PC-9 (cell line): ENCODE data around the gene ATP6V0B. TPM values are rescaled to one million over a fixed set of nuclear protein-coding genes. Genes with fewer than 3 reads are reported as not detected.
A peak's percentile ranks its signal among the peaks of the same experiment; 100 is the strongest.

Experiments used
- BruUV-seq: library from RNA; stranded (reverse); fragments of 400-500 nt; replicated peaks from 2 replicates; lab custom pipeline; 2021; lab: Mats Ljungman, UMichigan
- CTCF ChIA-PET: fragments of 300-600 bp; sonication (Branson Sonifier 250); formaldehyde crosslinking; loops from one replicate; lab custom pipeline; 2022; ENCODE audit warnings: antibody characterized with exemption; lab: Charles Lee
- POLR2A ChIA-PET: fragments of 300-600 bp; sonication (Branson Sonifier 250); formaldehyde crosslinking; loops from one replicate; lab custom pipeline; 2022; ENCODE audit warnings: antibody characterized with exemption; ENCODE audit not compliant: unreplicated experiment; lab: Charles Lee
- DNase-seq, 2 experiments: peaks; one replicate each; pipeline versions ENCODE4 v3.0.0 to v3.0.0-alpha.2; 2015 to 2022; ENCODE audit warnings: mixed read lengths in 1 of 2
- H2AFZ ChIP-seq: fragments of 200-600 bp; sonication (generic); 2 replicates; pipeline ENCODE4 v1.8.1; 2017; ENCODE audit warnings: antibody characterized with exemption
- H3F3A ChIP-seq: fragments of 200-600 bp; sonication (generic); 2 replicates; pipeline ENCODE4 v1.8.1; 2017; ENCODE audit warnings: antibody characterized with exemption, mild to moderate bottlenecking, low read depth; ENCODE audit not compliant: insufficient read depth
- H3K27ac ChIP-seq: fragments of 200-600 bp; sonication (generic); 2 replicates; pipeline ENCODE4 v1.6.1; 2016; ENCODE audit warnings: mixed run types
- H3K27me3 ChIP-seq: fragments of 200-600 bp; sonication (generic); 2 replicates; pipeline ENCODE4 v1.6.1; 2016; ENCODE audit warnings: low read depth, mixed run types; ENCODE audit not compliant: insufficient read depth
- H3K36me3 ChIP-seq: fragments of 200-600 bp; sonication (generic); 2 replicates; pipeline ENCODE4 v1.6.1; 2016; ENCODE audit warnings: low read depth, mixed run types
- H3K4me1 ChIP-seq: fragments of 200-600 bp; sonication (generic); replicated peaks from 2 replicates; pipeline ENCODE4 v1.6.1; 2016; ENCODE audit warnings: mixed run types; ENCODE audit not compliant: insufficient read depth
- H3K4me2 ChIP-seq: fragments of 200-600 bp; sonication (generic); 2 replicates; pipeline ENCODE4 v1.6.1; 2017; ENCODE audit warnings: mixed run types
- H3K4me3 ChIP-seq: fragments of 200-600 bp; sonication (generic); 2 replicates; pipeline ENCODE4 v1.6.1; 2016; ENCODE audit warnings: mixed run types
- H3K79me2 ChIP-seq: fragments of 200-600 bp; sonication (generic); 2 replicates; pipeline ENCODE4 v1.6.1; 2017; ENCODE audit warnings: low read depth, mixed run types
- H3K9me2 ChIP-seq: fragments of 200-600 bp; sonication (generic); 2 replicates; pipeline ENCODE4 v1.8.1; 2017; ENCODE audit warnings: mild to moderate bottlenecking; ENCODE audit not compliant: insufficient read depth
- H3K9me3 ChIP-seq: fragments of 200-600 bp; sonication (generic); 2 replicates; pipeline ENCODE4 v1.8.1; 2016; ENCODE audit warnings: low read depth; ENCODE audit not compliant: insufficient read depth
- H4K20me1 ChIP-seq: fragments of 200-600 bp; sonication (generic); 2 replicates; pipeline ENCODE4 v1.8.1; 2017; ENCODE audit not compliant: insufficient read depth
- EZH2 ChIP-seq: fragments of 200-600 bp; sonication (generic); IDR thresholded peaks from 2 replicates; pipeline ENCODE4 v1.8.0; 2017; ENCODE audit warnings: antibody characterized with exemption, low read depth
- intact Hi-C: fragments of 100-400 bp; cut with micrococcal nuclease; formaldehyde crosslinking; loops from one replicate; pipeline ENCODE4 v1.10.0; 2022; ENCODE audit not compliant: unreplicated experiment
- total RNA-seq: library from RNA; stranded (reverse); gene quantifications from 2 replicates; pipeline ENCODE4 v1.2.3, GENCODE V29; 2021
- TF ChIP-seq, protein P1 (sequence below): fragments of 200-600 bp; sonication (generic); conservative IDR thresholded peaks from 2 replicates; pipeline ENCODE4 v1.6.1; 2017; ENCODE audit warnings: mixed run types, antibody characterized with exemption, mild to moderate bottlenecking, moderate library complexity

Gene ATP6V0B
- total RNA-seq, 1 experiment from 2014 or later, result 125 TPM

GRCh38 chr1:44002165-44002564 is 27.4 kb downstream of the ATP6V0B start:
- Histone ChIP-seq H3K4me3 (no peak overlapping the region), H3K27ac (no peak overlapping the region), H3K4me1 (no peaks in the 10 kb centered on the region), H3K4me2 (no peak overlapping the region), H3K36me3 (peaks cover 16% of the 10 kb centered on the region; the same call in 1 of the 2 replicates), H3K9me2 (no peaks in the 10 kb centered on the region), H4K20me1 (peaks cover 10% of the 10 kb centered on the region), H3K27me3 (no peaks in the 10 kb centered on the region), H2AFZ (no peak overlapping the region), H3K79me2 (no peaks in the 10 kb centered on the region), H3F3A (peaks cover 27% of the 10 kb centered on the region; the same call in 1 of the 2 replicates), H3K9me3 (no peaks in the 10 kb centered on the region)
- ChIA-PET POLR2A (no interaction called here), CTCF (no interaction called here)
- intact Hi-C loops, result no loop called here
- TF ChIP-seq EZH2, result no peak
- TF ChIP-seq, protein P1, sequence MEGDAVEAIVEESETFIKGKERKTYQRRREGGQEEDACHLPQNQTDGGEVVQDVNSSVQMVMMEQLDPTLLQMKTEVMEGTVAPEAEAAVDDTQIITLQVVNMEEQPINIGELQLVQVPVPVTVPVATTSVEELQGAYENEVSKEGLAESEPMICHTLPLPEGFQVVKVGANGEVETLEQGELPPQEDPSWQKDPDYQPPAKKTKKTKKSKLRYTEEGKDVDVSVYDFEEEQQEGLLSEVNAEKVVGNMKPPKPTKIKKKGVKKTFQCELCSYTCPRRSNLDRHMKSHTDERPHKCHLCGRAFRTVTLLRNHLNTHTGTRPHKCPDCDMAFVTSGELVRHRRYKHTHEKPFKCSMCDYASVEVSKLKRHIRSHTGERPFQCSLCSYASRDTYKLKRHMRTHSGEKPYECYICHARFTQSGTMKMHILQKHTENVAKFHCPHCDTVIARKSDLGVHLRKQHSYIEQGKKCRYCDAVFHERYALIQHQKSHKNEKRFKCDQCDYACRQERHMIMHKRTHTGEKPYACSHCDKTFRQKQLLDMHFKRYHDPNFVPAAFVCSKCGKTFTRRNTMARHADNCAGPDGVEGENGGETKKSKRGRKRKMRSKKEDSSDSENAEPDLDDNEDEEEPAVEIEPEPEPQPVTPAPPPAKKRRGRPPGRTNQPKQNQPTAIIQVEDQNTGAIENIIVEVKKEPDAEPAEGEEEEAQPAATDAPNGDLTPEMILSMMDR, result no peak
- DNase-seq, result no peak
- no TSS peak for BruUV-seq

- intact Hi-C loops, result no loop called here
- DNase-seq, result no peak
- no peak overlapping the region for H3K27ac ChIP-seq
- POLR2A ChIA-PET, result interaction anchor here (0.7 kb wide), 1 partner anchor 46 kb away, joined by 4 read pairs; no protein-coding TSS in a partner anchor
- H3F3A ChIP-seq, result peaks cover 33% of the 10 kb centered on the region; the same call in 1 of the 2 replicates
- H3K4me2 ChIP-seq, result no peak overlapping the region
- no peaks in the 10 kb centered on the region for H3K9me3 ChIP-seq
- peaks cover 10% of the 10 kb centered on the region for H4K20me1 ChIP-seq
- CTCF ChIA-PET, result no interaction called here
- no peaks in the 10 kb centered on the region for H3K4me1 ChIP-seq
- no peaks in the 10 kb centered on the region for H3K27me3 ChIP-seq
- BruUV-seq, result no TSS peak
- H3K4me3 ChIP-seq, result no peak overlapping the region
- H2AFZ ChIP-seq, result no peak overlapping the region
- H3K9me2 ChIP-seq, result no peaks in the 10 kb centered on the region
- TF ChIP-seq, protein P1, result peak; percentile 33; the same call in 1 of the 2 replicates
- no peak for TF ChIP-seq EZH2
- peaks cover 16% of the 10 kb centered on the region; the same call in 1 of the 2 replicates for H3K36me3 ChIP-seq
- no peaks in the 10 kb centered on the region for H3K79me2 ChIP-seq
These were observed 27.9 kb downstream of the ATP6V0B start for GRCh38 chr1:44002606-44003157.

GRCh38 chr1:44008259-44008658 is 33.5 kb downstream of the ATP6V0B start:
- Histone ChIP-seq H3K4me2 (no peak overlapping the region), H3K4me3 (no peak overlapping the region), H3K27ac (no peak overlapping the region), H3K27me3 (no peaks in the 10 kb centered on the region), H3K9me3 (no peaks in the 10 kb centered on the region), H3K79me2 (no peaks in the 10 kb centered on the region), H4K20me1 (peaks cover 24% of the 10 kb centered on the region), H3F3A (peaks cover 33% of the 10 kb centered on the region; the same call in 1 of the 2 replicates), H2AFZ (no peak overlapping the region), H3K36me3 (peaks cover 4% of the 10 kb centered on the region; the same call in 1 of the 2 replicates), H3K9me2 (no peaks in the 10 kb centered on the region), H3K4me1 (no peaks in the 10 kb centered on the region)
- POLR2A ChIA-PET, result no interaction called here
- CTCF ChIA-PET, result no interaction called here
- no TSS peak for BruUV-seq
- intact Hi-C loops, result loop anchor here (5.0 kb wide), 2 partner anchors 204 to 644 kb away; partner anchors contain the start of gene DMAP1
- no peak for DNase-seq
- TF ChIP-seq, protein P1, result no peak
- TF ChIP-seq EZH2, result no peak
